KMS-11 (cell line): Measurements from ENCODE around the gene ENTPD3.

Source experiments
- H2AFZ ChIP-seq: fragments of 200-600 bp; sonication (generic); 2 replicates; pipeline ENCODE4 v1.6.1; 2016; ENCODE audit warnings: antibody characterized with exemption, mixed run types, low read depth
- H3K27ac ChIP-seq: fragments of 200-600 bp; sonication (generic); 2 replicates; pipeline ENCODE4 v1.6.1; 2016; ENCODE audit warnings: mild to moderate bottlenecking, mixed run types
- H3K27me3 ChIP-seq: fragments of 200-600 bp; sonication (generic); 2 replicates; pipeline ENCODE4 v1.6.1; 2017; ENCODE audit warnings: mild to moderate bottlenecking, low read depth, mixed run types, moderate library complexity; ENCODE audit not compliant: insufficient read depth
- H3K36me3 ChIP-seq: fragments of 200-600 bp; sonication (generic); 2 replicates; pipeline ENCODE4 v1.6.1; 2017; ENCODE audit warnings: mild to moderate bottlenecking, mixed run types; ENCODE audit not compliant: insufficient read depth
- H3K4me1 ChIP-seq: fragments of 200-600 bp; sonication (generic); 2 replicates; pipeline ENCODE4 v1.6.1; 2016; ENCODE audit warnings: mild to moderate bottlenecking, low read depth, mixed run types; ENCODE audit not compliant: poor library complexity, severe bottlenecking
- H3K4me2 ChIP-seq: fragments of 200-600 bp; sonication (generic); 2 replicates; pipeline ENCODE4 v1.7.0; 2016; ENCODE audit warnings: mild to moderate bottlenecking, mixed run types
- H3K4me3 ChIP-seq: fragments of 200-600 bp; sonication (generic); IDR thresholded peaks from 2 replicates; pipeline ENCODE4 v1.6.1; 2017; ENCODE audit warnings: low read depth, low read length, mixed read lengths; ENCODE audit not compliant: insufficient read depth
- H3K79me2 ChIP-seq: fragments of 200-600 bp; sonication (generic); 2 replicates; pipeline ENCODE4 v1.6.1; 2016; ENCODE audit warnings: low read depth, mixed run types; ENCODE audit not compliant: insufficient read depth
- H3K9ac ChIP-seq: fragments of 200-600 bp; sonication (generic); 2 replicates; pipeline ENCODE4 v1.6.1; 2016; ENCODE audit warnings: mild to moderate bottlenecking, mixed run types
- H4K20me1 ChIP-seq: fragments of 200-600 bp; sonication (generic); 2 replicates; pipeline ENCODE4 v1.6.1; 2016; ENCODE audit warnings: mild to moderate bottlenecking, mixed run types; ENCODE audit not compliant: insufficient read depth
- CTCF ChIP-seq: fragments of 200-600 bp; sonication (generic); conservative IDR thresholded peaks from 2 replicates; pipeline ENCODE4 v1.6.1; 2017; ENCODE audit warnings: low read depth, mild to moderate bottlenecking, antibody characterized with exemption, low read length, moderate library complexity, mixed read lengths

Gene ENTPD3

DNA sequence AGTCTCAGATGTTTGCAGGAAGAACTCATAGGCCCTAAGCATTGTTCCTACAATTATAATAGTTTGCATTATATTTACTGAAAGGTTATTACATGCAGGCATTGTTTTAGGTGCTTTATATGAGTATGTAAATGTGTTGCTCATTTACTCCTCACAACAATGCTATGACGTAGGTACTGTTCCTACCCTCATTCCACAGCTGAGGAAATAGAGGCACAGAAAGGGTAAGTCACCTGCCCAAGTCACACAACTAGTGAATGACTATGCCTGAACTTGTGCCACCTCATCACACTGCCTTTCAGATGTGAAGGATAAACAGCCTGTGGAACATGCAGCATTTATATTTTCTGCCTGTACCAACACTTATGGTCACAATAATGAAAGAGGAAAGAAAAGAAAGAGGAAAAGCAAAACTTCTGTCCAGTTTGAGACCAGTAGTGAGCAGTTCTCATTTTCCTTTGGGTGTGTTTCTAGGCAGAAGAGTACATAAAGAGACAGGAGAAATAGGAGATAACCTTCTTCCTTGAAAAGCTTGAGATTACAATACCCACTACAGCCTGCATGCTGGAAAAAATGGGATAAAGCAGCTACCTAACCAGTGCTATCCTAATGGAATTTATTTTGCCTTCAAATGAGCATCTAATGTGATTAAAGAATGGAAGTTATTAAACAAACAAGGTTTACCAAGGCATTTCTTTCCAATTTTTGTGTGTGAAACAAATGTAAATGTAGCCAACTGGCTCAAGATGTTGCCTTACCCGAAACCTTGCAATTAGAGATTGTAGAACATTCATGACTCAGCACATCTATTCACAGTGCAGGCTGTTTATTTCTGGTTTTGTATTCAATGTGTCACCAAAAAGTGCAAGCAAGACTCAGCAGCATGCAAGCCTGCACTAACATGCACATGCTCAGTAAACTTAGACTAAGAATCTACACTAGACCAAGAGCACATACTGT lies 20.5 kb upstream of the ENTPD3 start:
- Histone ChIP-seq H3K4me1 (peaks cover 22% of the 10 kb centered on the region), H3K27ac (peak overlapping the region; percentile 3; the same call in 1 of the 2 replicates), H2AFZ (peak overlapping the region; percentile 19; the same call in 1 of the 2 replicates), H3K9ac (no peak overlapping the region), H3K79me2 (no peaks in the 10 kb centered on the region), H3K4me2 (peak overlapping the region; percentile 16), H3K36me3 (no peaks in the 10 kb centered on the region), H4K20me1 (no peaks in the 10 kb centered on the region), H3K27me3 (no peaks in the 10 kb centered on the region), H3K4me3 (no peak overlapping the region)
- no peak for TF ChIP-seq CTCF

GRCh38 chr3:40369716-40370115 lies 17.3 kb upstream of the ENTPD3 start:
- Histone ChIP-seq H3K27ac (no peak overlapping the region), H3K4me1 (peaks cover 22% of the 10 kb centered on the region), H3K9ac (no peak overlapping the region), H3K4me2 (no peak overlapping the region), H2AFZ (no peak overlapping the region), H3K36me3 (no peaks in the 10 kb centered on the region), H4K20me1 (no peaks in the 10 kb centered on the region), H3K79me2 (no peaks in the 10 kb centered on the region), H3K4me3 (no peak overlapping the region), H3K27me3 (no peaks in the 10 kb centered on the region)
- TF ChIP-seq CTCF = no peak

DNA sequence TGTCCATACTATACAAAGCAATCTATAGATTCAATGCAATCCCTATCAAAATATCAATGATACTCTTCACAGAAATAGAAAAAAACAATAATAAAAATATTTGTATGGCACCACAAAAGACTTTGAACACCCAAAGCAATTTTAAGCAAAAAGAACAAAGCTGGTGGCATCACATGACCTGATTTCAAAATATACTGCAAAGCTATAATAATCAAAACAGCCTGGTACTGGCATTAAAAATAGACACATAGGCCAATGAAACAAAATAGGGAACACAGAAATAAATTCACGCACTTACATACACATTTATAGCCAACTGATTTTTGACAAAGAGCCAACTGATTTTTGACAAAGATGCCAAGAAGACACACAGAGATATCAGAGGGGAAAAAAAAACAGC lies 9.2 kb upstream of the ENTPD3 start:
- Histone ChIP-seq H3K79me2 (no peaks in the 10 kb centered on the region), H3K27ac (no peak overlapping the region), H4K20me1 (no peaks in the 10 kb centered on the region), H3K36me3 (no peaks in the 10 kb centered on the region), H3K4me2 (no peak overlapping the region), H3K27me3 (no peaks in the 10 kb centered on the region), H3K4me3 (no peak overlapping the region), H2AFZ (no peak overlapping the region), H3K9ac (no peak overlapping the region), H3K4me1 (no peaks in the 10 kb centered on the region)
- TF ChIP-seq CTCF = no peak

GRCh38 chr3:40379674-40380306 lies 7.2 kb upstream of the ENTPD3 start:
- H3K4me1 ChIP-seq = no peaks in the 10 kb centered on the region
- no peaks in the 10 kb centered on the region for H3K27me3 ChIP-seq
- no peak overlapping the region for H3K4me2 ChIP-seq
- H3K27ac ChIP-seq = no peak overlapping the region
- no peaks in the 10 kb centered on the region for H3K36me3 ChIP-seq
- H3K79me2 ChIP-seq = no peaks in the 10 kb centered on the region
- H3K9ac ChIP-seq = no peak overlapping the region
- no peak overlapping the region for H2AFZ ChIP-seq
- no peak for TF ChIP-seq CTCF
- H4K20me1 ChIP-seq = no peaks in the 10 kb centered on the region
- H3K4me3 ChIP-seq = no peak overlapping the region
